Measurements from ENCODE around the gene REXO5. TPM values are rescaled to one million over a fixed set of nuclear protein-coding genes. Genes with fewer than 3 reads are reported as not detected.

REXO5 gene
- polyA plus RNA-seq, 1 donor (not counting 4 experiments of a cell fraction or from before 2014, with no cell fraction given), result 2.6 TPM

DNA sequence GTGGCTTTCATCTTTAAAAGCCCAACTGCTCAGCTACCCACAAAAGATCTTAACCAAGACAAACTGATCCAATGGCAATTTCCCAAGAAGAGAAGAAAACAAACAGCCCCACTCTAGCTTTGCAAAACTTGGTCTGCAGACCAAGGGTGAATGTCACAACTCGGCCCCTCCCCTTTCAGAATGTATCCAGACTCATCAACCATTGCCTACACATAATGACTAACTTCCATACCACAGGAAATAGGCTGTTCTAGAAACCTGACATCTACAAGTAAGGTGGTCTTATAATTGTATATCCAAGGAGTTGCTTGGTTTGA lies 77.9 kb downstream of the REXO5 start:
- H3K9me3 ChIP-seq (ENCODE audit: control insufficient read depth, low read depth, low read length), result no peaks in the 10 kb centered on the region
- H3K9me1 ChIP-seq (ENCODE audit: control insufficient read depth, extremely low read depth, insufficient read depth, low read length), result no peaks in the 10 kb centered on the region
- H2AFZ ChIP-seq (ENCODE audit: control insufficient read depth, low read length), result no peak overlapping the region
- H3K27me3 ChIP-seq (ENCODE audit: control insufficient read depth, extremely low read depth, insufficient read depth, low read length), result no peaks in the 10 kb centered on the region
- no peak overlapping the region for H3K27ac ChIP-seq (ENCODE audit: control insufficient read depth, insufficient read depth, low read length)
- no peak overlapping the region for H3K4me3 ChIP-seq (ENCODE audit: control insufficient read depth in 2 of 3, extremely low read depth in 1 of 3, insufficient read depth in 2 of 3, low read depth in 1 of 3, low read length in 3 of 3)
- no peaks in the 10 kb centered on the region for H4K20me1 ChIP-seq (ENCODE audit: control insufficient read depth, extremely low read depth, insufficient read depth, low read length)
- TF ChIP-seq EZH2 (IDR thresholded peaks at IDR 0.05; ENCODE audit: low read length), result no peak
- TF ChIP-seq, protein P1, sequence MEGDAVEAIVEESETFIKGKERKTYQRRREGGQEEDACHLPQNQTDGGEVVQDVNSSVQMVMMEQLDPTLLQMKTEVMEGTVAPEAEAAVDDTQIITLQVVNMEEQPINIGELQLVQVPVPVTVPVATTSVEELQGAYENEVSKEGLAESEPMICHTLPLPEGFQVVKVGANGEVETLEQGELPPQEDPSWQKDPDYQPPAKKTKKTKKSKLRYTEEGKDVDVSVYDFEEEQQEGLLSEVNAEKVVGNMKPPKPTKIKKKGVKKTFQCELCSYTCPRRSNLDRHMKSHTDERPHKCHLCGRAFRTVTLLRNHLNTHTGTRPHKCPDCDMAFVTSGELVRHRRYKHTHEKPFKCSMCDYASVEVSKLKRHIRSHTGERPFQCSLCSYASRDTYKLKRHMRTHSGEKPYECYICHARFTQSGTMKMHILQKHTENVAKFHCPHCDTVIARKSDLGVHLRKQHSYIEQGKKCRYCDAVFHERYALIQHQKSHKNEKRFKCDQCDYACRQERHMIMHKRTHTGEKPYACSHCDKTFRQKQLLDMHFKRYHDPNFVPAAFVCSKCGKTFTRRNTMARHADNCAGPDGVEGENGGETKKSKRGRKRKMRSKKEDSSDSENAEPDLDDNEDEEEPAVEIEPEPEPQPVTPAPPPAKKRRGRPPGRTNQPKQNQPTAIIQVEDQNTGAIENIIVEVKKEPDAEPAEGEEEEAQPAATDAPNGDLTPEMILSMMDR (optimal IDR thresholded peaks at IDR 0.05 in 1 of 3, IDR thresholded peaks at IDR 0.05 in 1 of 3, conservative IDR thresholded peaks at IDR 0.05 in 1 of 3; ENCODE audit: extremely low read depth in 1 of 3, insufficient read depth in 2 of 3, low read length in 3 of 3), result no peak
- no peak overlapping the region for H3K9ac ChIP-seq (ENCODE audit: control insufficient read depth, extremely low read depth, insufficient read depth, low read length)
- H3K79me2 ChIP-seq (ENCODE audit: control insufficient read depth, insufficient read depth, low read length), result peaks cover 75% of the 10 kb centered on the region
- FAIRE-seq, result no peak
- dilution Hi-C loops (cut with MboI; ENCODE audit: extremely low pct_ligation_motif_present, low sequenced_read_pairs), result no loop called here
- H3K4me2 ChIP-seq (ENCODE audit: control insufficient read depth, extremely low read depth, insufficient read depth, low read depth, low read length), result no peak overlapping the region
- peaks cover 3 to 9% of the 10 kb centered on the region in 2 experiments for H3K36me3 ChIP-seq (ENCODE audit: control insufficient read depth in 2 of 2, extremely low read depth in 1 of 2, insufficient read depth in 2 of 2, low read length in 2 of 2)
- DNase-seq (ENCODE audit: low read depth, low spot score), result no peak
- H3K4me1 ChIP-seq (ENCODE audit: control insufficient read depth, extremely low read depth, insufficient read depth, low read length), result peaks cover 18% of the 10 kb centered on the region

DNA sequence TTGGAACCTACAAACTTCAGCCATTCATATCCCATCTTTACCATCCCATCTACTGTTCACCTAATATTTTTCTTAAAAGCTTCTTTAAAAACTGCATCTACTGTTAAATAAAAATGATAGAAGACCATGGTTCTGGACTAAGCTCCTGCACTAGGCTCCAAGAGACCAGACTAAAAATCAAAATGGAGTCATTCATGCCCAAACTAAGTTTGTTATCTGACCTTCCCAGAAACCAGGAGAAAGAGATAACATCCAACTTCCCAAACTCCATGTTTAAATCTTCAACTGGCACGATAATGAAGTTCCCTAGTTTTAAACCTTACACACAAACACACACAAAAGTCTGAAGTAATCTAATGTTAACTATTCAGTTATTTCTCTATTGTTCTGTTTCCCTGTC lies 80.0 kb downstream of the REXO5 start:
- H3K79me2 ChIP-seq (ENCODE audit: control insufficient read depth, insufficient read depth, low read length), result peaks cover 79% of the 10 kb centered on the region
- DNase-seq (ENCODE audit: low read depth, low spot score), result no peak
- TF ChIP-seq, protein P1 (optimal IDR thresholded peaks at IDR 0.05 in 1 of 3, IDR thresholded peaks at IDR 0.05 in 1 of 3, conservative IDR thresholded peaks at IDR 0.05 in 1 of 3; ENCODE audit: extremely low read depth in 1 of 3, insufficient read depth in 2 of 3, low read length in 3 of 3), result no peak
- no peak for TF ChIP-seq EZH2 (IDR thresholded peaks at IDR 0.05; ENCODE audit: low read length)
- dilution Hi-C loops (cut with MboI; ENCODE audit: extremely low pct_ligation_motif_present, low sequenced_read_pairs), result no loop called here
- H2AFZ ChIP-seq (ENCODE audit: control insufficient read depth, low read length), result no peak overlapping the region
- peaks cover 5 to 11% of the 10 kb centered on the region in 2 experiments for H3K36me3 ChIP-seq (ENCODE audit: control insufficient read depth in 2 of 2, extremely low read depth in 1 of 2, insufficient read depth in 2 of 2, low read length in 2 of 2)
- H3K27ac ChIP-seq (ENCODE audit: control insufficient read depth, insufficient read depth, low read length), result no peak overlapping the region
- no peaks in the 10 kb centered on the region for H3K27me3 ChIP-seq (ENCODE audit: control insufficient read depth, extremely low read depth, insufficient read depth, low read length)
- H3K4me1 ChIP-seq (ENCODE audit: control insufficient read depth, extremely low read depth, insufficient read depth, low read length), result peaks cover 6% of the 10 kb centered on the region
- no peak overlapping the region for H3K4me3 ChIP-seq (ENCODE audit: control insufficient read depth in 2 of 3, extremely low read depth in 1 of 3, insufficient read depth in 2 of 3, low read depth in 1 of 3, low read length in 3 of 3)
- H3K9me1 ChIP-seq (ENCODE audit: control insufficient read depth, extremely low read depth, insufficient read depth, low read length), result no peaks in the 10 kb centered on the region
- FAIRE-seq, result no peak
- H3K4me2 ChIP-seq (ENCODE audit: control insufficient read depth, extremely low read depth, insufficient read depth, low read depth, low read length), result no peak overlapping the region
- no peak overlapping the region for H3K9ac ChIP-seq (ENCODE audit: control insufficient read depth, extremely low read depth, insufficient read depth, low read length)
- H4K20me1 ChIP-seq (ENCODE audit: control insufficient read depth, extremely low read depth, insufficient read depth, low read length), result no peaks in the 10 kb centered on the region
- no peaks in the 10 kb centered on the region for H3K9me3 ChIP-seq (ENCODE audit: control insufficient read depth, low read depth, low read length)
